Astrocyte (in vitro differentiated cells and primary cell): ENCODE data around the gene ULK4. TPM values are rescaled to one million over a fixed set of nuclear protein-coding genes. Genes with fewer than 3 reads are reported as not detected.

ENCODE experiments used
- DNase-seq: peaks from one replicate; pipeline ENCODE4 v3.0.0-alpha.2; 2010; ENCODE audit warnings: low read depth
- FAIRE-seq: peaks from 2 replicates; lab custom pipeline; 2011; peaks lifted over from hg19 to GRCh38; lab: Jason Lieb, UNC
- H2AFZ ChIP-seq: 2 replicates; pipeline ENCODE4 v1.6.0; 2012; ENCODE audit warnings: low read depth, low read length, inconsistent platforms
- H3K27ac ChIP-seq: 2 replicates; pipeline ENCODE4 v1.5.1; 2011; ENCODE audit warnings: low read depth, low read length, inconsistent platforms
- H3K27me3 ChIP-seq: 2 replicates; pipeline ENCODE4 v1.6.0; 2011; ENCODE audit warnings: low read length, inconsistent platforms; ENCODE audit not compliant: insufficient read depth
- H3K36me3 ChIP-seq: 2 replicates; pipeline ENCODE4 v1.5.1; 2011; ENCODE audit warnings: low read length, inconsistent platforms; ENCODE audit not compliant: insufficient read depth
- H3K4me1 ChIP-seq: 2 replicates; pipeline ENCODE4 v1.5.1; 2011; ENCODE audit warnings: low read length, inconsistent platforms; ENCODE audit not compliant: insufficient read depth
- H3K4me2 ChIP-seq: 2 replicates; pipeline ENCODE4 v1.6.0; 2012; ENCODE audit warnings: low read length, inconsistent platforms
- H3K4me3 ChIP-seq: 2 replicates; pipeline ENCODE4 v1.5.1; 2011; ENCODE audit warnings: low read depth, mild to moderate bottlenecking, low read length, inconsistent platforms; ENCODE audit not compliant: insufficient read depth
- H3K79me2 ChIP-seq: 2 replicates; pipeline ENCODE4 v1.6.0; 2012; ENCODE audit warnings: mild to moderate bottlenecking, low read length, inconsistent platforms; ENCODE audit not compliant: insufficient read depth
- H3K9ac ChIP-seq: 2 replicates; pipeline ENCODE4 v1.6.0; 2012; ENCODE audit warnings: mild to moderate bottlenecking, low read length, inconsistent platforms
- H3K9me3 ChIP-seq: 2 replicates; pipeline ENCODE4 v1.5.1; 2012; ENCODE audit warnings: low read depth, mild to moderate bottlenecking, low read length, inconsistent platforms; ENCODE audit not compliant: insufficient read depth
- H4K20me1 ChIP-seq: 2 replicates; pipeline ENCODE4 v1.6.0; 2012; ENCODE audit warnings: low read length, inconsistent platforms; ENCODE audit not compliant: insufficient read depth
- H3K27ac Mint-ChIP-seq: one replicate; pipeline ENCODE4 v1.8.0; 2021; ENCODE audit warnings: mild to moderate bottlenecking, mixed read lengths; ENCODE audit not compliant: unreplicated experiment
- H3K27me3 Mint-ChIP-seq: one replicate; pipeline ENCODE4 v1.8.0; 2021; ENCODE audit warnings: low read depth, mixed read lengths; ENCODE audit not compliant: unreplicated experiment
- H3K36me3 Mint-ChIP-seq: one replicate; pipeline ENCODE4 v1.8.0; 2021; ENCODE audit warnings: low read depth, mixed read lengths; ENCODE audit not compliant: unreplicated experiment
- H3K4me1 Mint-ChIP-seq: one replicate; pipeline ENCODE4 v1.8.0; 2021; ENCODE audit warnings: low read depth, mixed read lengths; ENCODE audit not compliant: unreplicated experiment
- H3K4me3 Mint-ChIP-seq: one replicate; pipeline ENCODE4 v1.8.0; 2021; ENCODE audit warnings: mild to moderate bottlenecking, moderate library complexity, mixed read lengths; ENCODE audit not compliant: unreplicated experiment
- H3K9me3 Mint-ChIP-seq: one replicate; pipeline ENCODE4 v1.8.0; 2021; ENCODE audit warnings: mild to moderate bottlenecking, mixed read lengths; ENCODE audit not compliant: unreplicated experiment
- EZH2 ChIP-seq: IDR thresholded peaks from 2 replicates; pipeline ENCODE4 v1.6.1; 2012; ENCODE audit warnings: mild to moderate bottlenecking, low read length, inconsistent platforms; ENCODE audit not compliant: insufficient read depth
- total RNA-seq: library from RNA; stranded (reverse); gene quantifications from 2 replicates; pipeline ENCODE4 v1.2.1, GENCODE V29; 2021
- TF ChIP-seq, protein P1 (sequence below): IDR thresholded peaks from 2 replicates; pipeline ENCODE4 v1.5.1; 2011; ENCODE audit warnings: low read depth, mild to moderate bottlenecking, inconsistent platforms, low read length, moderate library complexity; ENCODE audit not compliant: insufficient read depth

ULK4 gene
- total RNA-seq, 1 donor from 2014 or later, result 6.6 TPM

DNA sequence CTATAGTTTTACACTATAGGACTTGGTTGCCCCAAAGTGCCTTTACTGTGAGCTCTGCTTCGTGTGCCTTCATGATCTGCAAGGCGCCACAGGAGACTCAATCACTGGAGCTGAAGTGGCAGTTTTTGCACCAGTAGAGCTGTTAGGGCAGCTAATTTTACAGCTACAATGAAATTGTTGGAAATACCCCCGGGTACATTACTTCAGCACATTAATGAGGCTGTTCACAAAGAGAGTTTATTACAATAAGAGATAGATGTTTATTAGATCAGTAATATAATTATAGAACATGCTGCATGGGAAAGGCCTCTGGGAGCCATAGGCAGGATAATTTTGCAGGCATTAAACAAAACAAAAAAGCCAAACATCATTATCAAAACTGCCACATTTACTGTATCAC lies 531.5 kb downstream of the ULK4 start:
- no peak overlapping the region for H3K27ac Mint-ChIP-seq
- Histone ChIP-seq H3K27me3 (no peaks in the 10 kb centered on the region), H3K4me2 (no peak overlapping the region), H2AFZ (no peak overlapping the region), H3K4me1 (no peaks in the 10 kb centered on the region), H3K9me3 (no peaks in the 10 kb centered on the region), H3K36me3 (no peaks in the 10 kb centered on the region), H3K79me2 (no peaks in the 10 kb centered on the region), H3K27ac (no peak overlapping the region), H3K4me3 (no peak overlapping the region), H3K9ac (no peak overlapping the region), H4K20me1 (no peaks in the 10 kb centered on the region)
- no peak overlapping the region for H3K4me3 Mint-ChIP-seq
- no peaks in the 10 kb centered on the region for H3K4me1 Mint-ChIP-seq
- TF ChIP-seq EZH2, result no peak
- peaks cover 6% of the 10 kb centered on the region for H3K36me3 Mint-ChIP-seq
- H3K27me3 Mint-ChIP-seq, result no peaks in the 10 kb centered on the region
- peaks cover 12% of the 10 kb centered on the region for H3K9me3 Mint-ChIP-seq
- FAIRE-seq (no peak), DNase-seq (no peak)

DNA sequence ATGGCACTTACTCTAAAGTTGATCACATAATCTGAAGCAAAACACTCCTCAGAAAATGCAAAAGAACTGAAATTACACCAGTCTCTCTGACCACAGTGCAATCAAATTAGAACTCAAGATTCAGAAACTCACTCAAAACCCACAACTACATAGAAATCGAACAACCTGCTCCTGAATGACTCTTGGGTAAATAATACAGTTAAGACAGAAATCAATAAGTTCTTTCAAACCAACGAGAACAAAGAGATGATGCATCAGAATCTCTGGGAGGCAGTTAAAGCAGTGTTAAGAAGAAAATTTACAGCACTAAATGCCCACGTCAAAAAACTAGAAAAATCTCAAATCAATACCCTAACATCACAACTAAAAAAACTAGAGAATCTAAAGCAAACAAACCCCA lies 535.4 kb downstream of the ULK4 start:
- peaks cover 17% of the 10 kb centered on the region for H3K9me3 Mint-ChIP-seq
- Histone ChIP-seq H3K27me3 (no peaks in the 10 kb centered on the region), H2AFZ (no peak overlapping the region), H3K27ac (no peak overlapping the region), H3K9ac (no peak overlapping the region), H4K20me1 (no peaks in the 10 kb centered on the region), H3K36me3 (no peaks in the 10 kb centered on the region), H3K4me3 (no peak overlapping the region), H3K4me2 (no peak overlapping the region), H3K79me2 (no peaks in the 10 kb centered on the region), H3K9me3 (no peaks in the 10 kb centered on the region), H3K4me1 (no peaks in the 10 kb centered on the region)
- peaks cover 6% of the 10 kb centered on the region for H3K36me3 Mint-ChIP-seq
- H3K4me3 Mint-ChIP-seq, result no peak overlapping the region
- FAIRE-seq (no peak), DNase-seq (no peak)
- H3K27ac Mint-ChIP-seq, result no peak overlapping the region
- TF ChIP-seq, protein P1, sequence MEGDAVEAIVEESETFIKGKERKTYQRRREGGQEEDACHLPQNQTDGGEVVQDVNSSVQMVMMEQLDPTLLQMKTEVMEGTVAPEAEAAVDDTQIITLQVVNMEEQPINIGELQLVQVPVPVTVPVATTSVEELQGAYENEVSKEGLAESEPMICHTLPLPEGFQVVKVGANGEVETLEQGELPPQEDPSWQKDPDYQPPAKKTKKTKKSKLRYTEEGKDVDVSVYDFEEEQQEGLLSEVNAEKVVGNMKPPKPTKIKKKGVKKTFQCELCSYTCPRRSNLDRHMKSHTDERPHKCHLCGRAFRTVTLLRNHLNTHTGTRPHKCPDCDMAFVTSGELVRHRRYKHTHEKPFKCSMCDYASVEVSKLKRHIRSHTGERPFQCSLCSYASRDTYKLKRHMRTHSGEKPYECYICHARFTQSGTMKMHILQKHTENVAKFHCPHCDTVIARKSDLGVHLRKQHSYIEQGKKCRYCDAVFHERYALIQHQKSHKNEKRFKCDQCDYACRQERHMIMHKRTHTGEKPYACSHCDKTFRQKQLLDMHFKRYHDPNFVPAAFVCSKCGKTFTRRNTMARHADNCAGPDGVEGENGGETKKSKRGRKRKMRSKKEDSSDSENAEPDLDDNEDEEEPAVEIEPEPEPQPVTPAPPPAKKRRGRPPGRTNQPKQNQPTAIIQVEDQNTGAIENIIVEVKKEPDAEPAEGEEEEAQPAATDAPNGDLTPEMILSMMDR, result no peak
- no peak for TF ChIP-seq EZH2
- H3K4me1 Mint-ChIP-seq, result no peaks in the 10 kb centered on the region
- H3K27me3 Mint-ChIP-seq, result no peaks in the 10 kb centered on the region

DNA sequence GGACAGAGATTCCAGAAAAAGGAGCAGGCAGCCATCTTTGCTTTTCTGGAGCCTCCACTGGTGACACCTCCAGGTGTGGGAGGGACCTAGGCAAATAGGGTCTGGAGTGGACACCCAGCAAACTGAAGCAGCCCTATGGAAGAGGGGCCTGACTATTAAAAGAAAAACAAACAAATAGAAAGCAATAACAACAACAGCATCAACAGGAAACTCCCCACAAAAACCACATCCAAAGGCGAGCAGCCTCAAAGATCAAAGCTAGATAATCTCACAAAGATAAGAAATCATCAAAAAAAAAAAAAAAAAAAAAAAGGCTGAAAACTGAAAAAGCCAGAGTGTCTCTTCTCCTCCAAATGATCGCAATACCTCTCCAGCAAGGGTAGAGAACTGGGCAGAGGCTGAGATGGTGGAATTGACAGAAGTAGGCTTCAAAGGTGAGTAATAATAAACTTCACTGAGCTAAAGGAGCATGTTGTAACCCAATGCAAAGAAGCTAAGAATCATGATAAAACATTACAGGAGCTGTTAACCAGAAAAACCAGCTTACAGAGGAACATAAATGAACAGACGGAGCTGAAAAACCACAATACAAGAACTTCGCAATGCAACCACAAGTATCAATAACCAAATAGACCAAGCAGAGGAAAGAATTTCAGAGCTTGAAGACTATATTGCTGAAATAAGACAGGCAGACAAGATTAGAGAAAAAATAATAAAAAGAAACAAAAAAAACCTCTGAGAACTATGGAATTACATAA lies 537.2 kb downstream of the ULK4 start:
- Mint-ChIP-seq H3K36me3 (peaks cover 6% of the 10 kb centered on the region), H3K9me3 (peaks cover 17% of the 10 kb centered on the region), H3K27ac (no peak overlapping the region), H3K4me1 (peaks cover 2% of the 10 kb centered on the region), H3K27me3 (no peaks in the 10 kb centered on the region), H3K4me3 (no peak overlapping the region)
- no peak overlapping the region for H2AFZ ChIP-seq
- H3K4me2 ChIP-seq, result no peak overlapping the region
- no peaks in the 10 kb centered on the region for H4K20me1 ChIP-seq
- no peak overlapping the region for H3K27ac ChIP-seq
- H3K4me1 ChIP-seq, result peaks cover 2% of the 10 kb centered on the region
- no peaks in the 10 kb centered on the region for H3K27me3 ChIP-seq
- H3K36me3 ChIP-seq, result no peaks in the 10 kb centered on the region
- no peaks in the 10 kb centered on the region for H3K79me2 ChIP-seq
- H3K4me3 ChIP-seq, result no peak overlapping the region
- TF ChIP-seq, protein P1, result no peak
- no peak for TF ChIP-seq EZH2
- H3K9ac ChIP-seq, result no peak overlapping the region
- DNase-seq, result no peak
- no peaks in the 10 kb centered on the region for H3K9me3 ChIP-seq
- FAIRE-seq, result no peak
